HL-60 (cell line): ENCODE data around the gene ARHGAP26.

Source experiments
- DNase-seq, 2 experiments: peaks; one replicate each; pipeline ENCODE4 v3.0.0-alpha.2; 2010 to 2020; ENCODE audit warnings: low read depth in 1 of 2, low spot score in 1 of 2
- H3K27ac ChIP-seq: fragments of 250-450 bp; sonication (Bioruptor Pico); replicated peaks from 2 replicates; pipeline ENCODE4 v1.5.1; 2020; ENCODE audit warnings: mild to moderate bottlenecking, moderate library complexity
- H3K27me3 ChIP-seq: fragments of 250-450 bp; sonication (Bioruptor Pico); 2 replicates; pipeline ENCODE4 v1.5.1; 2021; ENCODE audit warnings: mild to moderate bottlenecking, moderate library complexity; ENCODE audit not compliant: insufficient read depth, poor library complexity, severe bottlenecking
- H3K4me3 ChIP-seq: replicated peaks from 2 replicates; pipeline ENCODE4 v1.5.1; 2011; ENCODE audit warnings: mild to moderate bottlenecking, control low read depth, low read length; ENCODE audit not compliant: insufficient read depth
- CTCF ChIP-seq: IDR thresholded peaks from one replicate; pipeline ENCODE4 v1.5.1; 2011; ENCODE audit warnings: low read length, control low read depth, inconsistent platforms; ENCODE audit not compliant: insufficient read depth
- GABPA ChIP-seq: IDR thresholded peaks from 2 replicates; pipeline ENCODE4 v1.6.1; 2012; ENCODE audit warnings: low read depth
- POLR2AphosphoS5 ChIP-seq: IDR thresholded peaks from 2 replicates; pipeline ENCODE4 v1.6.1; 2012; ENCODE audit warnings: low read depth
- SPI1 ChIP-seq: IDR thresholded peaks from 2 replicates; pipeline ENCODE4 v1.6.1; 2012; ENCODE audit warnings: low read depth, mild to moderate bottlenecking, borderline replicate concordance
- TF ChIP-seq, protein P1 (sequence below): IDR thresholded peaks from 2 replicates; pipeline ENCODE4 v1.6.1; 2012; ENCODE audit warnings: low read depth; ENCODE audit not compliant: insufficient replicate concordance

Gene ARHGAP26

DNA sequence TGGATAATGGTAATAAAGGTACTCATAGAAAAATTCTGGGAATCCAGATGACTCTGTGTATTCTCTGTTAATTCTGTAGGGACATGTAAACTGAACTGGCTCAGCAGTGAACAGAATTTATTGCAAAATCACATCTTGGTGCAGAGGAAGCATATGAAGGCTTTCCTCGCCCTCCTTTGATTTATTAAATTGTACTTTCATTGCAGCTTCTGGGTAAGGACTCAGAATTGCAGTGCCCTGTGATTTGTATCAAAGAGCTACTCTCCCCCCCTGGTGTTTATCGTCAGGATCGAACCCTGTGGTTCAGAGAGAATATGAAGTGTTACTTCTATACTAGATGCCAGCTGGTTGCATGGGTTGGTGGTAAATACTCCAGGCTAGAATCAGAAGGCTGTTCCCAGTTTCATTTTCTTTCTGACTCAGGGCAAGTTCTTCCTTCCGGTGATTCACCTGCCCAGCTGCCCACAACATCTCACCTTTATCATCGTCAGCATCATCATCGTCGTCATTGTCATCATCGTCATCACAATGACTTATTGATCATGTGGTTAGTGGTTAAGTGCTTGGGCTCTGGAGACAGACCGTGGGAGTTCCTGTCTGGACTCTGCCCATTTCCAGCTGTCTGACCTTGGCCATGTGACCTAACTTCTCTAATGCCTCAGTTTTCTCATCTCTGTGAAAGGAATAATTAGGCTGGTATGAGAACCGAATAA is 238.8 kb downstream of the ARHGAP26 start:
- DNase-seq = peak in 1 of 2 experiments; percentile 35
- H3K27me3 ChIP-seq = no peaks in the 10 kb centered on the region
- TF ChIP-seq SPI1 (no peak), GABPA (no peak), CTCF (no peak), POLR2AphosphoS5 (no peak)
- TF ChIP-seq, protein P1, sequence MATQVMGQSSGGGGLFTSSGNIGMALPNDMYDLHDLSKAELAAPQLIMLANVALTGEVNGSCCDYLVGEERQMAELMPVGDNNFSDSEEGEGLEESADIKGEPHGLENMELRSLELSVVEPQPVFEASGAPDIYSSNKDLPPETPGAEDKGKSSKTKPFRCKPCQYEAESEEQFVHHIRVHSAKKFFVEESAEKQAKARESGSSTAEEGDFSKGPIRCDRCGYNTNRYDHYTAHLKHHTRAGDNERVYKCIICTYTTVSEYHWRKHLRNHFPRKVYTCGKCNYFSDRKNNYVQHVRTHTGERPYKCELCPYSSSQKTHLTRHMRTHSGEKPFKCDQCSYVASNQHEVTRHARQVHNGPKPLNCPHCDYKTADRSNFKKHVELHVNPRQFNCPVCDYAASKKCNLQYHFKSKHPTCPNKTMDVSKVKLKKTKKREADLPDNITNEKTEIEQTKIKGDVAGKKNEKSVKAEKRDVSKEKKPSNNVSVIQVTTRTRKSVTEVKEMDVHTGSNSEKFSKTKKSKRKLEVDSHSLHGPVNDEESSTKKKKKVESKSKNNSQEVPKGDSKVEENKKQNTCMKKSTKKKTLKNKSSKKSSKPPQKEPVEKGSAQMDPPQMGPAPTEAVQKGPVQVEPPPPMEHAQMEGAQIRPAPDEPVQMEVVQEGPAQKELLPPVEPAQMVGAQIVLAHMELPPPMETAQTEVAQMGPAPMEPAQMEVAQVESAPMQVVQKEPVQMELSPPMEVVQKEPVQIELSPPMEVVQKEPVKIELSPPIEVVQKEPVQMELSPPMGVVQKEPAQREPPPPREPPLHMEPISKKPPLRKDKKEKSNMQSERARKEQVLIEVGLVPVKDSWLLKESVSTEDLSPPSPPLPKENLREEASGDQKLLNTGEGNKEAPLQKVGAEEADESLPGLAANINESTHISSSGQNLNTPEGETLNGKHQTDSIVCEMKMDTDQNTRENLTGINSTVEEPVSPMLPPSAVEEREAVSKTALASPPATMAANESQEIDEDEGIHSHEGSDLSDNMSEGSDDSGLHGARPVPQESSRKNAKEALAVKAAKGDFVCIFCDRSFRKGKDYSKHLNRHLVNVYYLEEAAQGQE = no peak
- H3K4me3 ChIP-seq = no peak overlapping the region
- H3K27ac ChIP-seq = no peak overlapping the region

- Histone ChIP-seq H3K4me3 (no peak overlapping the region), H3K27ac (no peak overlapping the region), H3K27me3 (no peaks in the 10 kb centered on the region)
- TF ChIP-seq SPI1 (no peak), POLR2AphosphoS5 (no peak), CTCF (no peak), GABPA (no peak)
- TF ChIP-seq, protein P1 = no peak
- DNase-seq = no peak
Observed at GRCh38 chr5:143010351-143010750, 240.2 kb downstream of the ARHGAP26 start.

GRCh38 chr5:143011585-143011984 is 241.4 kb downstream of the ARHGAP26 start:
- H3K27me3 ChIP-seq = no peaks in the 10 kb centered on the region
- H3K4me3 ChIP-seq = no peak overlapping the region
- H3K27ac ChIP-seq = no peak overlapping the region
- DNase-seq = no peak
- no peak for TF ChIP-seq GABPA
- TF ChIP-seq, protein P1 = no peak
- no peak for TF ChIP-seq SPI1
- no peak for TF ChIP-seq CTCF
- no peak for TF ChIP-seq POLR2AphosphoS5
